A549 (cell line): Measurements from ENCODE around the gene AMOTL1. TPM values are rescaled to one million over a fixed set of nuclear protein-coding genes. Genes with fewer than 3 reads are reported as not detected.

Experiments used
- ATAC-seq, 2 experiments: fragments of 200-7000 bp in 1 of 2; fragments of >200 bp in 1 of 2; cut with Nextera tagmentation in 1 of 2; cut with Tn5 transposase in 1 of 2; 3 replicates each; pipeline versions ENCODE4 v1.8.0 to v1.9.1; 2018 to 2020; ENCODE audit warnings: mild to moderate bottlenecking in 1 of 2, moderate library complexity in 1 of 2
- CTCF ChIA-PET: fragments of 300-600 bp; sonication (Branson Sonifier 250); formaldehyde crosslinking; extraction: SDS; loops from one replicate; lab custom pipeline; 2021; ENCODE audit warnings: antibody characterized with exemption, inconsistent platforms; lab: Yijun Ruan, JAX
- POLR2A ChIA-PET: fragments of 350-600 bp; formaldehyde crosslinking; extraction: SDS; loops from one replicate; lab custom pipeline; 2021; ENCODE audit warnings: antibody characterized with exemption, inconsistent platforms; lab: Yijun Ruan, JAX
- DNase-seq, 2 experiments: peaks; one replicate each; pipeline versions ENCODE4 v3.0.0 to v3.0.0-alpha.2; 2011 to 2016; ENCODE audit warnings: low read depth in 1 of 2, low spot score in 1 of 2
- FAIRE-seq: peaks from 2 replicates; lab custom pipeline; 2011; peaks lifted over from hg19 to GRCh38; lab: Jason Lieb, UNC
- H3K27ac ChIP-seq, 2 experiments: fragments of >200 bp; sonication (Bioruptor Twin); formaldehyde crosslinking; 3 replicates each; pipeline ENCODE4 v1.5.1; 2016 to 2017
- H3K4me1 ChIP-seq: fragments of >200 bp; sonication (Bioruptor Twin); formaldehyde crosslinking; 3 replicates; pipeline ENCODE4 v1.6.1; 2016
- H3K4me2 ChIP-seq: fragments of >200 bp; sonication (Bioruptor Twin); formaldehyde crosslinking; 3 replicates; pipeline ENCODE4 v1.6.1; 2016
- H3K4me3 ChIP-seq: fragments of >200 bp; sonication (Bioruptor Twin); formaldehyde crosslinking; 3 replicates; pipeline ENCODE4 v1.5.1; 2016
- H3K9me3 ChIP-seq: fragments of >200 bp; sonication (Bioruptor Twin); formaldehyde crosslinking; 3 replicates; pipeline ENCODE4 v1.6.1; 2016
- BCL3 ChIP-seq: fragments of >200 bp; sonication (Bioruptor Twin); formaldehyde crosslinking; IDR thresholded peaks from 3 replicates; pipeline ENCODE4 v1.6.1; 2016
- CEBPB ChIP-seq, 2 experiments: fragments of >200 bp in 1 of 2; sonication (Bioruptor Twin) in 1 of 2; formaldehyde crosslinking in 1 of 2; IDR thresholded peaks; 2 replicates each; pipeline ENCODE4 v1.6.1; 2012 to 2016
- FOSL2 ChIP-seq, 2 experiments: fragments of 450-650 bp in 1 of 2; fragments of >200 bp in 1 of 2; sonication (Bioruptor Twin) in 1 of 2; formaldehyde crosslinking; IDR thresholded peaks; 2 replicates each; pipeline versions ENCODE4 v1.5.0 to v1.6.1; 2016 to 2020; ENCODE audit warnings: mild to moderate bottlenecking in 1 of 2, moderate library complexity in 1 of 2
- GATA3 ChIP-seq: IDR thresholded peaks from 2 replicates; pipeline ENCODE4 v1.6.1; 2012; ENCODE audit warnings: borderline replicate concordance
- HDAC2 ChIP-seq: fragments of 200-600 bp; sonication (generic); IDR thresholded peaks from 2 replicates; pipeline ENCODE4 v1.6.1; 2016
- HOXA7 ChIP-seq: fragments of 250-450 bp; sonication (Bioruptor Pico); IDR thresholded peaks from 2 replicates; pipeline ENCODE4 v1.5.0; 2020; ENCODE audit warnings: mild to moderate bottlenecking, moderate library complexity
- HOXB13 ChIP-seq: fragments of 250-450 bp; sonication (Bioruptor Pico); IDR thresholded peaks from 2 replicates; pipeline ENCODE4 v1.5.0; 2020; ENCODE audit warnings: low read depth, mild to moderate bottlenecking, moderate library complexity
- HOXB5 ChIP-seq: fragments of 250-450 bp; sonication (Bioruptor Pico); IDR thresholded peaks from 2 replicates; pipeline ENCODE4 v1.5.0; 2020; ENCODE audit warnings: mild to moderate bottlenecking, moderate library complexity
- KDM5A ChIP-seq: fragments of 200-600 bp; sonication (generic); IDR thresholded peaks from 2 replicates; pipeline ENCODE4 v1.6.1; 2016; ENCODE audit warnings: antibody characterized with exemption, mild to moderate bottlenecking
- MAFK ChIP-seq: fragments of 450-650 bp; IDR thresholded peaks from 2 replicates; pipeline ENCODE4 v1.6.1; 2014; ENCODE audit not compliant: partially characterized antibody
- NR3C1 ChIP-seq: fragments of >200 bp; sonication (Bioruptor Twin); formaldehyde crosslinking; IDR thresholded peaks from 3 replicates; pipeline ENCODE4 v1.6.1; 2017
- RFX5 ChIP-seq: fragments of 450-650 bp; IDR thresholded peaks from 2 replicates; pipeline ENCODE4 v1.7.1; 2014; ENCODE audit warnings: antibody characterized with exemption, mild to moderate bottlenecking, moderate library complexity
- ZFP36 ChIP-seq: fragments of 450-650 bp; IDR thresholded peaks from 2 replicates; pipeline ENCODE4 v1.6.1; 2014; ENCODE audit warnings: borderline replicate concordance; ENCODE audit not compliant: partially characterized antibody
- polyA plus RNA-seq, 4 experiments: library from polyadenylated mRNA; depleted of rRNA in 3 of 4; stranded (reverse); fragments of >200 nt; fragmentation: RNase III in 1 of 4; extraction: RNeasy Plus Mini Kit Qiagen cat#74134 plus additional on column Dnase treatment in 1 of 4; gene quantifications; 2 replicates in 3 of 4; 3 replicates in 1 of 4; pipeline ENCODE4 v1.2.3, GENCODE V29; 2011 to 2017

AMOTL1 gene
- polyA plus RNA-seq, 2 of the 4 experiments (the other 2 are of a cell fraction): 3.9 to 12.2 TPM

DNA sequence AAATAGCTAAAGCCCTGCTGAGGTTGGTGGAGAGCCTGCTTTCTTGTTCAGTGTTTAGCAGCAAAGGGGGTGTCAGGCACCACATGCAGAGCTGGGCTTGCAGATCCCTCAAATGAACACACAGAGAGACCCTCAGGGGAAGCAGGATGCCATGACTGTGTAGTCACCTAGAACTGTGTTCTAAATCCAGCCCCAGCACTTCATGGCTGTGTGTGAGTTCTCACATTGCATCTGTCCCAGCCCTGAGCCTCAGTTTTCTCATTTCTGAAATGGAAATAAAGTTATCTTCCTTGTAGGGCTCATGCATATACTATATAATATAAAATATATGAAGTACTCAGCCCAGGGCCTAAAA lies 158.1 kb downstream of the AMOTL1 start:
- CTCF ChIA-PET: interaction anchor here (1.3 kb wide), 1 partner anchor 303 kb away, joined by 4 read pairs; no protein-coding TSS in a partner anchor
- ATAC-seq: no peak
- TF ChIP-seq RFX5 (no peak), HOXB13 (CRISPR knock-in tag) (no peak), BCL3 (no peak), HOXB5 (no peak), HOXA7 (CRISPR knock-in tag) (no peak), KDM5A (no peak), GATA3 (no peak), ZFP36 (no peak), MAFK (no peak), CEBPB (IDR thresholded peaks at IDR 0.05) (no peak), HDAC2 (no peak), NR3C1 (no peak), FOSL2 (IDR thresholded peaks at IDR 0.05) (no peak), FOSL2 (CRISPR knock-in tag; IDR thresholded peaks at IDR 0.05) (no peak)
- TF ChIP-seq, all 56 proteins: peak for 0
- H3K9me3 ChIP-seq: no peaks in the 10 kb centered on the region
- DNase-seq (no peak), FAIRE-seq (no peak)
- H3K4me1 ChIP-seq: no peaks in the 10 kb centered on the region
- H3K4me2 ChIP-seq: 0 out of 3 replicates have a peak overlapping the region, but pooled peaks have one; percentile 17
- POLR2A ChIA-PET: no interaction called here
- no peak overlapping the region for H3K27ac ChIP-seq
- H3K4me3 ChIP-seq: no peak overlapping the region

Other genes starting within 250 kb of the AMOTL1 start
- 1.7 and 1.8 TPM in 2 replicates for gene FUT4, start 224.4 kb upstream of the AMOTL1 start, polyA plus RNA-seq (2011; rRNA removed)
- 1.6 TPM in 3 replicates for gene FUT4, start 224.4 kb upstream of the AMOTL1 start, polyA plus RNA-seq (2017; fragmentation: RNase III; extraction: RNeasy Plus Mini Kit Qiagen cat#74134 plus additional on column Dnase treatment)
- gene PIWIL4, start 201.0 kb upstream of the AMOTL1 start, polyA plus RNA-seq (2011; rRNA removed): 0.35 and 0.81 TPM in 2 replicates
- 0.18 to 0.29 TPM (median 0.28 TPM) in 3 replicates for gene PIWIL4, start 201.0 kb upstream of the AMOTL1 start, polyA plus RNA-seq (2017; fragmentation: RNase III; extraction: RNeasy Plus Mini Kit Qiagen cat#74134 plus additional on column Dnase treatment)
- 31.8 and 42.8 TPM in 2 replicates for gene CWC15, start 205.2 kb downstream of the AMOTL1 start, polyA plus RNA-seq (2011; rRNA removed)
- 37.6 to 39.2 TPM (median 38.3 TPM) in 3 replicates for gene CWC15, start 205.2 kb downstream of the AMOTL1 start, polyA plus RNA-seq (2017; fragmentation: RNase III; extraction: RNeasy Plus Mini Kit Qiagen cat#74134 plus additional on column Dnase treatment)
- 0.77 and 1.1 TPM in 2 replicates for gene KDM4D, start 205.4 kb downstream of the AMOTL1 start, polyA plus RNA-seq (2011; rRNA removed)
- 0.56 to 0.74 TPM (median 0.58 TPM) in 3 replicates for gene KDM4D, start 205.4 kb downstream of the AMOTL1 start, polyA plus RNA-seq (2017; fragmentation: RNase III; extraction: RNeasy Plus Mini Kit Qiagen cat#74134 plus additional on column Dnase treatment)